ENCODE results near the gene CELSR3. TPM values are rescaled to one million over a fixed set of nuclear protein-coding genes. Genes with fewer than 3 reads are reported as not detected.
A peak's percentile ranks its signal among the peaks of the same experiment; 100 is the strongest.

CELSR3 gene
- total RNA-seq, 6 experiments from 2014 or later = 1.9 to 5.0 (median 3.4) TPM

- H3K36me3 Mint-ChIP-seq (ENCODE audit: low read depth) = peaks cover 5% of the 10 kb centered on the region
- DNase-seq = no peak
- peak overlapping the region; percentile 81 for H3K27ac Mint-ChIP-seq
- H3K27me3 Mint-ChIP-seq (ENCODE audit: insufficient read depth) = no peaks in the 10 kb centered on the region; the same call in 1 of the 2 replicates
- no peak for TF ChIP-seq CTCF (IDR thresholded peaks at IDR 0.05)
- peaks cover 27% of the 10 kb centered on the region for H3K4me1 Mint-ChIP-seq (ENCODE audit: low read depth)
- peak overlapping the region; percentile 90 for H3K4me3 Mint-ChIP-seq
- H3K9me3 Mint-ChIP-seq = no peaks in the 10 kb centered on the region
Observed at GRCh38 chr3:48636149-48636655, 26.5 kb downstream of the CELSR3 start.

- no peaks in the 10 kb centered on the region for H3K9me3 Mint-ChIP-seq
Observed at GRCh38 chr3:48635222-48636021, 27.3 kb downstream of the CELSR3 start, which contains the start of gene SLC26A6. Gene SLC26A6 (minus strand): TSS chr3:48635461. CDS start chr3:48635393, 68 bp downstream.

GRCh38 chr3:48634661-48635221 is 27.9 kb downstream of the CELSR3 start:
- Mint-ChIP-seq H3K27me3 (ENCODE audit: insufficient read depth) (no peaks in the 10 kb centered on the region; the same call in 1 of the 2 replicates), H3K4me1 (ENCODE audit: low read depth) (peaks cover 27% of the 10 kb centered on the region), H3K4me3 (peak overlapping the region; percentile 90), H3K9me3 (no peaks in the 10 kb centered on the region), H3K36me3 (ENCODE audit: low read depth) (peaks cover 5% of the 10 kb centered on the region), H3K27ac (peak overlapping the region; percentile 71)
- DNase-seq = peak; percentile 44
- TF ChIP-seq CTCF (IDR thresholded peaks at IDR 0.05) = no peak

More at GRCh38 chr3:48635222-48636021, 27.3 kb downstream of the CELSR3 start, which contains the start of gene SLC26A6:
- Mint-ChIP-seq H3K27ac (peak within 1 kb of the TSS; percentile 81), H3K36me3 (ENCODE audit: low read depth) (peaks cover 5% of the 10 kb centered on the region), H3K4me3 (peak within 1 kb of the TSS; percentile 90), H3K4me1 (ENCODE audit: low read depth) (peaks cover 27% of the 10 kb centered on the region), H3K27me3 (ENCODE audit: insufficient read depth) (no peaks in the 10 kb centered on the region; the same call in 1 of the 2 replicates)
- peak; percentile 82 for TF ChIP-seq CTCF (IDR thresholded peaks at IDR 0.05)
- DNase-seq = peak; percentile 94

- peaks cover 5% of the 10 kb centered on the region for H3K36me3 Mint-ChIP-seq (ENCODE audit: low read depth)
- H3K27me3 Mint-ChIP-seq (ENCODE audit: insufficient read depth) = no peaks in the 10 kb centered on the region; the same call in 1 of the 2 replicates
- no peak for TF ChIP-seq CTCF (IDR thresholded peaks at IDR 0.05)
- no peak for DNase-seq
- peak overlapping the region; percentile 90; the same call in 1 of the 2 replicates for H3K4me3 Mint-ChIP-seq
- H3K9me3 Mint-ChIP-seq = no peaks in the 10 kb centered on the region
- H3K27ac Mint-ChIP-seq = no peak overlapping the region
- peaks cover 27% of the 10 kb centered on the region for H3K4me1 Mint-ChIP-seq (ENCODE audit: low read depth)
Observed at GRCh38 chr3:48633743-48634142, 28.9 kb downstream of the CELSR3 start.

GRCh38 chr3:48633256-48633655 is 29.4 kb downstream of the CELSR3 start:
- no peak overlapping the region for H3K27ac Mint-ChIP-seq
- H3K36me3 Mint-ChIP-seq (ENCODE audit: low read depth) = peaks cover 5% of the 10 kb centered on the region
- H3K4me3 Mint-ChIP-seq = no peak overlapping the region
- TF ChIP-seq CTCF (IDR thresholded peaks at IDR 0.05) = 0 out of 2 replicates have a peak, but pooled peaks have one; percentile 8
- H3K4me1 Mint-ChIP-seq (ENCODE audit: low read depth) = peaks cover 27% of the 10 kb centered on the region
- H3K9me3 Mint-ChIP-seq = no peaks in the 10 kb centered on the region
- H3K27me3 Mint-ChIP-seq (ENCODE audit: insufficient read depth) = no peaks in the 10 kb centered on the region; the same call in 1 of the 2 replicates
- DNase-seq = no peak

Measured in HFFc6 (cell line).